Muscle of back (tissue), 11 donors: ENCODE data around the gene RNF40. TPM values are rescaled to one million over a fixed set of nuclear protein-coding genes. Genes with fewer than 3 reads are reported as not detected.
A peak's percentile ranks its signal among the peaks of the same experiment; 100 is the strongest.

Experiments used
- DNase-seq, 3 donors: peaks; one replicate each; pipeline versions ENCODE4 v3.0.0 to v3.0.0-alpha.2; 2013
- polyA plus RNA-seq, 10 donors: library from polyadenylated mRNA; unstranded; fragments of 120-200 nt; gene quantifications; one replicate each; pipeline ENCODE4 v1.2.1, GENCODE V29; 2013; ENCODE audit not compliant: insufficient read length in 10 of 10

Gene RNF40
- polyA plus RNA-seq, 10 donors, result 46.0 to 66.6 (median 54.1) TPM

GRCh38 chr16:30760577-30761426, 1.3 kb upstream of the RNF40 start:
- no peak for DNase-seq

GRCh38 chr16:30761427-30761927, 645 bp upstream of the RNF40 start:
- DNase-seq, result peak in 1 of 3 donors; percentile 59

- no peak for DNase-seq
Measured at GRCh38 chr16:30762991-30763725, 1.0 kb downstream of the RNF40 start.

DNA sequence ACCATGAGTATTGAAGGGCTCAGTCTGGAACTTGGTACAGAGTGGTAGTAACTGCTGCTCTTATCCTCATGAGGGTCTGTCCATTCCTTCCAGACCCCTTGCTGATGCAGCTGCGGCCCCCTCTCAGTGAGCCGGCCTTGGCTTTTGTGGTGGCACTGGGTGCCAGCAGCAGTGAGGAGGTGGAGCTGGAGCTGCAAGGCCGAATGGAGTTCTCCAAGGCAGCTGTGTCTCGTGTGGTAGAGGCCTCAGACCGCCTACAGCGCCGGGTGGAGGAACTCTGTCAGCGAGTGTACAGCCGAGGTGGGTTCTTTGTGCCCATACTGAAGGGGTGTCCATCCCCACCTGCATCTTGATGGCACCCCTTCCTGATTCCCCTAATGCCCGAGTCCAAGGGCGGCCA, 2.0 kb downstream of the RNF40 start:
- no peak for DNase-seq

- DNase-seq, result no peak
Measured at GRCh38 chr16:30764816-30765465, 2.8 kb downstream of the RNF40 start.

GRCh38 chr16:30766206-30766932, 4.2 kb downstream of the RNF40 start:
- DNase-seq, result no peak

DNA sequence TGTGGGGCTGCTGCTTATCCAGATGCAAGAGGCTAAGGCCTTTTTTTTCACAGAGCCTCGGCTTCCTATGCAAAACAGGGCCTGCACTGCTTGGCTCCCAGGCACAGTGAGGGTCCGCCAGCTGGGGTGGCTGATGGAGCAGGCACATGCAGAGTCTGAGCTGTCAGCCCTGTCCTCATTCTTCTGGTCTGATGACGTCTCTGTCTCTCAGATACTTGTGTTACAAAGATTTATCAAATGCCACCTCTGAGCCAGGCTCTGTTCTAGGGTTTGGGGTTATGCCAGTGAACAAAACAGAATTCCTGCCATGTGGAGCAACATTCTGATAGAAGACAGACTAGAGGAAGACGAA, 4.8 kb downstream of the RNF40 start:
- DNase-seq, result no peak

DNA sequence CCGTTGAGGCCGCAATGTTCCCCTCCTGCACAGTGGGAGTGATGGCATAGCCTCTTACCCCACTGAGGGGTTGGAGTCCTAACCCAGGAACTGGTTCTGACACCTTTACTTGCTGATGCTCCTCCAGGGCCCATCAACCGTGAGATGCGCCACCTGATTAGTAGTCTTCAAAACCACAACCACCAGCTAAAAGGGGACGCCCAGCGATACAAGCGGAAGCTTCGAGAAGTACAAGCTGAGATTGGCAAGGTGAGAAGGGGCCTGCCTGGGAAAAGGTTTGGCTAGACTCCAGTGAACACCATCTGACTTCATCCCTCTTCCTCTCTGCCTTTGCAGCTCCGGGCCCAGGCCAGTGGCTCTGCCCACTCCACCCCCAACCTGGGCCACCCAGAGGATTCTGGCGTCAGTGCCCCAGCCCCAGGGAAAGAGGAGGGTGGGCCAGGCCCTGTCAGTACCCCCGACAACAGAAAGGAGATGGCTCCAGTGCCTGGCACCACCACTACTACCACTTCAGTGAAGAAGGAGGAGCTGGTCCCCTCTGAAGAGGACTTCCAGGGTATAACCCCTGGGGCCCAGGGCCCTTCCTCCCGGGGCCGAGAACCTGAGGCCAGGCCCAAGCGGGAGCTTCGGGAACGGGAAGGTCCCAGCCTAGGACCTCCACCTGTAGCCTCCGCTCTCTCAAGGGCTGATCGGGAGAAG, 5.8 kb downstream of the RNF40 start:
- DNase-seq, result no peak

DNA sequence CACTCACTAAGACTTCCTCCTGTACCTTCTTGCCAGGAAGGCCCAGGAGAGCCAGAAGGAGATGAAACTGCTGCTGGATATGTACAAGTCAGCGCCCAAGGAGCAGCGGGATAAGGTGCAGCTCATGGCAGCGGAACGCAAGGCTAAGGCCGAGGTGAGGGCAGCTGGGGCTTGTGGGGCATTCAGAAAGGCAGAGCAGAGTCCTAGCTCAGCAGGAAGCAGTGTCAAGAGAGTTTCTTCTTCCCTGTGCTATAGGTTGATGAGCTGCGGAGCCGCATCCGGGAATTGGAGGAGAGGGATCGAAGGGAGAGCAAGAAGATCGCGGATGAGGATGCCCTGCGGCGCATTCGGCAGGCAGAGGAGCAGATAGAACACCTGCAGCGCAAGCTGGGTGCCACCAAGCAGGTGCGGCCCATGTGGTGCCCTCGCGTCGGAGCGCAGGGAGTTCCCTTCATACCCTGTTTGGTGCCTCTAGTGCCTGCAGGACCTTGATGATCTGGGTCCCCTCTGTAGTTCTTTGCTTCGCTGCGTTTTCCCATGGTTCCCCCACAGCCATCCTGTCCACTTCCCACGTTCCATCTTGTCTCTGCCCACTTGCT, 6.6 kb downstream of the RNF40 start:
- no peak for DNase-seq

GRCh38 chr16:30769379-30770089, 7.4 kb downstream of the RNF40 start:
- DNase-seq, result no peak

DNA sequence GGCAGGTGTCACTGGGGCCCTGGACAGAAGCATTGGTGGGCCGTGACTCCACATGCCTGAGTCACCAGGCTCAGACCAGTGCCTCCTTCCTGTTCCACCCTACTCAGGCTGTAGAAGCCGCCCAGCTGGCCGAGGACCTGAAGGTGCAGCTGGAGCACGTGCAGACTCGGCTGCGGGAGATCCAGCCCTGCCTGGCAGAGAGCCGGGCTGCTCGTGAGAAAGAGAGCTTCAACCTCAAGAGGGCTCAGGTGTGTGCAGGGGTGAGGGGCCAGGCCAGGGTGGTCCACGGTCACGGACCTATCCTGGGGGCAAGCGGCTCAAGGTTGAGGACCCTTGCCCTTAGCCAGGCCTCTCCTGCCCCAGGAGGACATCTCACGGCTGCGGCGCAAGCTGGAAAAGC, 9.6 kb downstream of the RNF40 start:
- DNase-seq, result no peak

DNA sequence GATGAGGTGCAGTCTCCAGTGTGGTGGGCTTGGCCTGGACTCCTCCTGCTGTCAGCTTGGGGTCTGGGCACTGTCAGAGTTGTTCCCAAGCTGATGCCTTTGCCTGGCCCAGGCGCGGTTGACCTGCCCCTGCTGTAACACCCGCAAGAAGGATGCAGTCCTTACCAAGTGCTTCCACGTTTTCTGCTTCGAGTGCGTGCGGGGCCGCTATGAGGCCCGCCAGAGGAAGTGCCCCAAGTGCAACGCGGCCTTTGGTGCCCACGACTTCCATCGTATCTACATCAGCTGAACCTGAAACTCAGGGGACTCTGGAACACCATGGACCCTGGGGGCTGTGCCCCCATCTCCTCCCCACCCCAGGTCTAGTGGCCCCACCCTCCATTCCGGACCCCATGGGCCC, 11.7 kb downstream of the RNF40 start:
- DNase-seq, result no peak

DNA sequence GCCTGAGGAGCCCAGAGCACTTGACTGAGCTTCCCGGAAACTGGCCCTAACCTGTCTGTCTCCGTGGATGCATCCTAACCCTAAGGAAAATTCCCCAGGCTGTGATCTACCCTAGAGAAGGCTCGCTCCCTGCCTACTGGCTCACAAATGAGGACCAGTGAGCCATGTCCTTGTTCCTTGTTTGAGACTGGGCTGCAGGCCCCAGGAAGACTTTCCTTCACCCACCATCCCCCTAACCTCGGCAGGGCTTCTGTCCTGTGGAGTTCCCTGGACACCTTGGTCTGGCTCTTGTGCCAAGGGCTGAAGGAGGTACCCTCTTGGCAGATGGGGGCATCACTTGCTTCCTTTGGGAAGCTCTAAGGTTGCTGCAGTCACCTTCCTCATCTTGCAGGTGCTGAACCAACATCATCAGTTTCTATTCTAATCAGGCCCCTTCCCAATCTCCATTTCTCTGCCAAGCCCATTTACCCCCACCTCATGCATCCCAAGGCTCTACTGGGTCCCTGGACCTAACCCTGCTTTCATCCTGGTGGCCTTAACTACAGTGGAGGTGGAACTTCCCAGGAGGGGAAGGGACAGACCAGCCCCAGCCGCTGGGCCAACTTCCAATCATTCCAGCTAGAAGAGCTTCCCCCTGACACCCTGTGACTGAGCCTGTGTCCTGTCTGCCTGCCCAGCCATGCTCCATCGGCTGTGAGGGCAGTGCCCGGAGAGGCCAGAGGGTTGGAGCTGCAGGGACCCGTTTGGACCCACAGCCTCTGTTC, 12.4 kb downstream of the RNF40 start:
- no peak for DNase-seq

- DNase-seq, result no peak
Measured at GRCh38 chr16:30775131-30775391, 12.9 kb downstream of the RNF40 start.

- peak; percentile 84 to 96 (median 90) for DNase-seq
Measured at GRCh38 chr16:30775392-30776188, 13.5 kb downstream of the RNF40 start.

DNA sequence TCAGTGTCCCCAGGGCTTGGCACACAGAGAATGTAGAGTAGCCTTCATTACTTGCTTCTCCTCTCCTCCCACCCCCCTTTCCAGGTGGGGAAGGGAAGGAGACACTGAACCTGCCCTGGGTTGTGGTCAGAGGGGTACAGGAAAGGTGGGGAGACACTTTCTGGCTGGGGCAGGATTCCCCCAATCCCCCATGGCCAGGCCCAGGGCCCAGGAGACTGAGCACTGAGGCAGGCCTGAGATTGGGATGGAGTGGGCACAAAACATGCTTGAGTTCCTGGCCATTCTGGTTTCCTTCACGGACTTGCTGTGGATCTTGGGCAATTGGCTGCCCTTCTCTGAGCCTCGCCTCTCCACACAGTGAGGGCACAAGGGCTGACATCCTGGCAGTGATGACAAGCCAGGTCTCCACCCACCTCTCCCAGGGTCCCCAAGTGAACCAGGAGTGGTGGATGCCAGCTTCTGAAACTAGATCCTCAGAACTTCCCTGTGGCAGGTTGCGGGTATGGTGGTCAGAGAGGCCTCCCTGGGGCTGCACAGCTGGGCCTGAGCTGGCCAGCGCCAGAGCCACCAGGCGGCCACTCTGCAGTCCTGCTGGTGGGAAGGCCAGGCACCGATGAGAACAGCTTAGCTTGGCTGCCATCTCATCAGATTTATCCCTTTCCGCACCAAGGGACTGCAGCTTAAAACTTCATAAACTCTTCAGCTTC, 15.6 kb downstream of the RNF40 start:
- no peak for DNase-seq

GRCh38 chr16:30778549-30779244, 16.6 kb downstream of the RNF40 start:
- no peak for DNase-seq
